ENCODE data around the gene USP9X.

USP9X gene

GRCh38 chrX:41066969-41067368 is 18.3 kb upstream of the USP9X start:
- no peak overlapping the region for H2AFZ ChIP-seq (ENCODE audit: low read depth, low read length, severe bottlenecking)
- no peaks in the 10 kb centered on the region for H3K36me3 ChIP-seq (ENCODE audit: low read length)
- no peaks in the 10 kb centered on the region for H3K9me3 ChIP-seq (ENCODE audit: insufficient read depth, low read length)
- no peaks in the 10 kb centered on the region for H3K27me3 ChIP-seq (ENCODE audit: low read length)
- no peaks in the 10 kb centered on the region for H4K20me1 ChIP-seq (ENCODE audit: low read depth, low read length)
- H3K27ac ChIP-seq (ENCODE audit: low read depth, low read length) = no peak overlapping the region
- no peaks in the 10 kb centered on the region for H3F3A ChIP-seq (ENCODE audit: insufficient read depth)
- no peaks in the 10 kb centered on the region for H3K9me2 ChIP-seq (replicated peaks; ENCODE audit: insufficient read depth, low read length)
- no peak overlapping the region for H3K9ac ChIP-seq (ENCODE audit: low read length)
- H3K79me2 ChIP-seq (ENCODE audit: insufficient read depth, low read length) = no peaks in the 10 kb centered on the region
- no peak overlapping the region for H3K4me3 ChIP-seq (ENCODE audit: insufficient read depth, low read length, poor library complexity, severe bottlenecking)
- TF ChIP-seq, protein P1, sequence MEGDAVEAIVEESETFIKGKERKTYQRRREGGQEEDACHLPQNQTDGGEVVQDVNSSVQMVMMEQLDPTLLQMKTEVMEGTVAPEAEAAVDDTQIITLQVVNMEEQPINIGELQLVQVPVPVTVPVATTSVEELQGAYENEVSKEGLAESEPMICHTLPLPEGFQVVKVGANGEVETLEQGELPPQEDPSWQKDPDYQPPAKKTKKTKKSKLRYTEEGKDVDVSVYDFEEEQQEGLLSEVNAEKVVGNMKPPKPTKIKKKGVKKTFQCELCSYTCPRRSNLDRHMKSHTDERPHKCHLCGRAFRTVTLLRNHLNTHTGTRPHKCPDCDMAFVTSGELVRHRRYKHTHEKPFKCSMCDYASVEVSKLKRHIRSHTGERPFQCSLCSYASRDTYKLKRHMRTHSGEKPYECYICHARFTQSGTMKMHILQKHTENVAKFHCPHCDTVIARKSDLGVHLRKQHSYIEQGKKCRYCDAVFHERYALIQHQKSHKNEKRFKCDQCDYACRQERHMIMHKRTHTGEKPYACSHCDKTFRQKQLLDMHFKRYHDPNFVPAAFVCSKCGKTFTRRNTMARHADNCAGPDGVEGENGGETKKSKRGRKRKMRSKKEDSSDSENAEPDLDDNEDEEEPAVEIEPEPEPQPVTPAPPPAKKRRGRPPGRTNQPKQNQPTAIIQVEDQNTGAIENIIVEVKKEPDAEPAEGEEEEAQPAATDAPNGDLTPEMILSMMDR (IDR thresholded peaks at IDR 0.05; ENCODE audit: insufficient read depth, low read length, poor library complexity, severe bottlenecking) = no peak
- TF ChIP-seq EZH2phosphoT487 (conservative IDR thresholded peaks at IDR 0.05; ENCODE audit: low read length) = no peak
- no peak overlapping the region for H3K4me2 ChIP-seq (ENCODE audit: low read depth, low read length, poor library complexity, severe bottlenecking)

DNA sequence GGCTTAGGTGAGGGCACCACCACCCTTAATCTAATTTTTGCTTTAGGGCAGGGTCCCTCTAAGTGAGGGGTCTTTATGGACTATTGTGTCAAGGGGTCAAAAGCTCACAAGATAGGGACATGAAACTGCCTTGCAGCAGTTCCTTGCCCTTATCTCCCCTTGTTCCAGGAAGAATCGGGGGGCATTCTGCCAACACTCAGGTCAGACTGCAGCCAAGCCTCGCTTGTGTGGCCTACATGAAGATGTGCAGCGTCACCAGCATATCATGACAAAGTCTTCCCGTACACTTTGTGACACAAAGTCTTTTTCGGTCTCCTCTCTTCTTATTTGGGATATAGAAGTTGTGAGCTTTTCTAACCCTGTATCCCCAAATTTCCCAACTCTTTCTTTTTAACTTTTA is 17.5 kb upstream of the USP9X start:
- Histone ChIP-seq H3K79me2 (ENCODE audit: insufficient read depth, low read length) (no peaks in the 10 kb centered on the region), H3K9me3 (ENCODE audit: insufficient read depth, low read length) (no peaks in the 10 kb centered on the region), H2AFZ (ENCODE audit: low read depth, low read length, severe bottlenecking) (no peak overlapping the region), H3F3A (ENCODE audit: insufficient read depth) (no peaks in the 10 kb centered on the region), H3K36me3 (ENCODE audit: low read length) (no peaks in the 10 kb centered on the region), H3K4me2 (ENCODE audit: low read depth, low read length, poor library complexity, severe bottlenecking) (no peak overlapping the region), H3K4me3 (ENCODE audit: insufficient read depth, low read length, poor library complexity, severe bottlenecking) (no peak overlapping the region), H4K20me1 (ENCODE audit: low read depth, low read length) (no peaks in the 10 kb centered on the region), H3K9me2 (replicated peaks; ENCODE audit: insufficient read depth, low read length) (no peaks in the 10 kb centered on the region), H3K27me3 (ENCODE audit: low read length) (no peaks in the 10 kb centered on the region), H3K9ac (ENCODE audit: low read length) (no peak overlapping the region), H3K27ac (ENCODE audit: low read depth, low read length) (no peak overlapping the region)
- no peak for TF ChIP-seq EZH2phosphoT487 (conservative IDR thresholded peaks at IDR 0.05; ENCODE audit: low read length)
- TF ChIP-seq, protein P1 (IDR thresholded peaks at IDR 0.05; ENCODE audit: insufficient read depth, low read length, poor library complexity, severe bottlenecking) = no peak

DNA sequence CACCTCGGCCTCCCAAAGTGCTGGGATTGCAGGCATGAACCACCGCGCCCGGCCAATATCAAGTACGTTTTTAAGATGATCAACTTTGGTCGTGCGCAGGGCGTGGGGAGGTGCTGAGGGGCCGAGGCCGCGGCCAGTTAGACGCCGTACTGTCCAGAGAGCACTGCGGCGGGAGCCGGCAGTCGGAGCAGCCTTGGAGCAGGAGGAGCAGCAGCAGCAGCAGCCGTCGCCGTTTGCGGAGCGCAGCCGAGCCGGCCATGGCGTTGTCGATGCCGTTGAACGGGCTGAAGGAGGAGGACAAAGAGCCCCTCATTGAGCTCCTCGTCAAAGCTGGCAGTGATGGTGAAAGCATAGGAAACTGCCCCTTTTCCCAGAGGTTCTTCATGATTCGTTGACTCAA is 8.5 kb upstream of the USP9X start:
- Histone ChIP-seq H3K79me2 (ENCODE audit: insufficient read depth, low read length) (no peaks in the 10 kb centered on the region), H3K27ac (ENCODE audit: low read depth, low read length) (no peak overlapping the region), H3F3A (ENCODE audit: insufficient read depth) (no peaks in the 10 kb centered on the region), H3K9me3 (ENCODE audit: insufficient read depth, low read length) (no peaks in the 10 kb centered on the region), H3K4me2 (ENCODE audit: low read depth, low read length, poor library complexity, severe bottlenecking) (no peak overlapping the region), H3K27me3 (ENCODE audit: low read length) (no peaks in the 10 kb centered on the region), H3K9me2 (replicated peaks; ENCODE audit: insufficient read depth, low read length) (no peaks in the 10 kb centered on the region), H3K36me3 (ENCODE audit: low read length) (no peaks in the 10 kb centered on the region), H3K9ac (ENCODE audit: low read length) (no peak overlapping the region), H3K4me3 (ENCODE audit: insufficient read depth, low read length, poor library complexity, severe bottlenecking) (no peak overlapping the region), H4K20me1 (ENCODE audit: low read depth, low read length) (no peaks in the 10 kb centered on the region), H2AFZ (ENCODE audit: low read depth, low read length, severe bottlenecking) (no peak overlapping the region)
- TF ChIP-seq, protein P1 (IDR thresholded peaks at IDR 0.05; ENCODE audit: insufficient read depth, low read length, poor library complexity, severe bottlenecking) = no peak
- no peak for TF ChIP-seq EZH2phosphoT487 (conservative IDR thresholded peaks at IDR 0.05; ENCODE audit: low read length)
